Measurements from ENCODE around the gene MFN2. TPM values are rescaled to one million over a fixed set of nuclear protein-coding genes. Genes with fewer than 3 reads are reported as not detected.

Gene MFN2
- total and polyA plus RNA-seq, 9 of the 15 experiments (the other 6 are each of a cell fraction or from before 2014, with no cell fraction given), result 10.5 to 158 (median 87.1) TPM

DNA sequence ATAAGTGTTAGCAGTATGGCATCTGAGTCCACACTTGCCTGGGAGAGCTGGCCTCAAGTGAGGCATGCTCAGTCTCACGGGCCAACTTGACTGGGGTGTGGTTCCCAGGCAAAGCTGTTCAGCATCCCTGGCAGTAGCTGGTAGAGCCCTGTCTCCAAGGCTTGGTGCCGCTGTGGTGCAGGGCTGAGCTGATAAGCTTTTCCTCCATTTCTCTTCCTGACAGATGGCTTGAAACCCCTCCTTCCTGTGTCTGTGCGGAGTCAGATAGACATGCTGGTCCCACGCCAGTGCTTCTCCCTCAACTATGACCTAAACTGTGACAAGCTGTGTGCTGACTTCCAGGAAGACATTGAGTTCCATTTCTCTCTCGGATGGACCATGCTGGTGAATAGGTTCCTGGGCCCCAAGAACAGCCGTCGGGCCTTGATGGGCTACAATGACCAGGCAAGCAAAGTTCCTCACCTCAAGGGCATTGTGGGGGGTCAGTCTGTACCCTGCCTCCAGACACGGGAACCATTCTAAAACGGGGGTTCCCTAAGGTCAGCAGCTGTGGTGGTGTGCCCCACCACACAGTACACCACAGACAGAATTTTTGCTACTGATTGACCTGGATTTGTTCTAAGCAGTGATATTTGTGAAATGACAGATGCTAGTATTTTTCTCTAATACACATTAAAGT is 25.4 kb downstream of the MFN2 start (continued):
- TF ChIP-seq, protein P1, sequence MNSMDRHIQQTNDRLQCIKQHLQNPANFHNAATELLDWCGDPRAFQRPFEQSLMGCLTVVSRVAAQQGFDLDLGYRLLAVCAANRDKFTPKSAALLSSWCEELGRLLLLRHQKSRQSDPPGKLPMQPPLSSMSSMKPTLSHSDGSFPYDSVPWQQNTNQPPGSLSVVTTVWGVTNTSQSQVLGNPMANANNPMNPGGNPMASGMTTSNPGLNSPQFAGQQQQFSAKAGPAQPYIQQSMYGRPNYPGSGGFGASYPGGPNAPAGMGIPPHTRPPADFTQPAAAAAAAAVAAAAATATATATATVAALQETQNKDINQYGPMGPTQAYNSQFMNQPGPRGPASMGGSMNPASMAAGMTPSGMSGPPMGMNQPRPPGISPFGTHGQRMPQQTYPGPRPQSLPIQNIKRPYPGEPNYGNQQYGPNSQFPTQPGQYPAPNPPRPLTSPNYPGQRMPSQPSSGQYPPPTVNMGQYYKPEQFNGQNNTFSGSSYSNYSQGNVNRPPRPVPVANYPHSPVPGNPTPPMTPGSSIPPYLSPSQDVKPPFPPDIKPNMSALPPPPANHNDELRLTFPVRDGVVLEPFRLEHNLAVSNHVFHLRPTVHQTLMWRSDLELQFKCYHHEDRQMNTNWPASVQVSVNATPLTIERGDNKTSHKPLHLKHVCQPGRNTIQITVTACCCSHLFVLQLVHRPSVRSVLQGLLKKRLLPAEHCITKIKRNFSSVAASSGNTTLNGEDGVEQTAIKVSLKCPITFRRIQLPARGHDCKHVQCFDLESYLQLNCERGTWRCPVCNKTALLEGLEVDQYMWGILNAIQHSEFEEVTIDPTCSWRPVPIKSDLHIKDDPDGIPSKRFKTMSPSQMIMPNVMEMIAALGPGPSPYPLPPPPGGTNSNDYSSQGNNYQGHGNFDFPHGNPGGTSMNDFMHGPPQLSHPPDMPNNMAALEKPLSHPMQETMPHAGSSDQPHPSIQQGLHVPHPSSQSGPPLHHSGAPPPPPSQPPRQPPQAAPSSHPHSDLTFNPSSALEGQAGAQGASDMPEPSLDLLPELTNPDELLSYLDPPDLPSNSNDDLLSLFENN (IDR thresholded peaks at IDR 0.05; ENCODE audit: low read depth in 2 of 2, low read length in 2 of 2), result peak in 1 of 2 experiments; percentile 87; a peak in 2 of 4 replicates
- TF ChIP-seq MEIS2 (IDR thresholded peaks at IDR 0.05; ENCODE audit: partially characterized antibody), result peak; percentile 100
- peak; percentile 98 for TF ChIP-seq CBFA2T3 (IDR thresholded peaks at IDR 0.05)
- TF ChIP-seq ZBTB17 (CRISPR knock-in tag; IDR thresholded peaks at IDR 0.05), result no peak
- no peak for TF ChIP-seq PTRF (tag; IDR thresholded peaks at IDR 0.05)
- peak; percentile 73; the same call in 1 of the 2 replicates for TF ChIP-seq ATF7 (IDR thresholded peaks at IDR 0.05)
- TF ChIP-seq, protein P2, sequence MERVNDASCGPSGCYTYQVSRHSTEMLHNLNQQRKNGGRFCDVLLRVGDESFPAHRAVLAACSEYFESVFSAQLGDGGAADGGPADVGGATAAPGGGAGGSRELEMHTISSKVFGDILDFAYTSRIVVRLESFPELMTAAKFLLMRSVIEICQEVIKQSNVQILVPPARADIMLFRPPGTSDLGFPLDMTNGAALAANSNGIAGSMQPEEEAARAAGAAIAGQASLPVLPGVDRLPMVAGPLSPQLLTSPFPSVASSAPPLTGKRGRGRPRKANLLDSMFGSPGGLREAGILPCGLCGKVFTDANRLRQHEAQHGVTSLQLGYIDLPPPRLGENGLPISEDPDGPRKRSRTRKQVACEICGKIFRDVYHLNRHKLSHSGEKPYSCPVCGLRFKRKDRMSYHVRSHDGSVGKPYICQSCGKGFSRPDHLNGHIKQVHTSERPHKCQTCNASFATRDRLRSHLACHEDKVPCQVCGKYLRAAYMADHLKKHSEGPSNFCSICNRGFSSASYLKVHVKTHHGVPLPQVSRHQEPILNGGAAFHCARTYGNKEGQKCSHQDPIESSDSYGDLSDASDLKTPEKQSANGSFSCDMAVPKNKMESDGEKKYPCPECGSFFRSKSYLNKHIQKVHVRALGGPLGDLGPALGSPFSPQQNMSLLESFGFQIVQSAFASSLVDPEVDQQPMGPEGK (CRISPR knock-in tag; IDR thresholded peaks at IDR 0.05; ENCODE audit: borderline replicate concordance), result 0 out of 2 replicates have a peak, but pooled peaks have one; percentile 20
- TF ChIP-seq FOXM1 (IDR thresholded peaks at IDR 0.05; ENCODE audit: low read depth), result peak; percentile 65; the same call in 1 of the 2 replicates
- no peak for TF ChIP-seq FOXM1 (CRISPR knock-in tag; IDR thresholded peaks at IDR 0.05; ENCODE audit: low read depth)
- peak; percentile 43 for TF ChIP-seq NUFIP1 (IDR thresholded peaks at IDR 0.05; ENCODE audit: partially characterized antibody)
- TF ChIP-seq, protein P3, sequence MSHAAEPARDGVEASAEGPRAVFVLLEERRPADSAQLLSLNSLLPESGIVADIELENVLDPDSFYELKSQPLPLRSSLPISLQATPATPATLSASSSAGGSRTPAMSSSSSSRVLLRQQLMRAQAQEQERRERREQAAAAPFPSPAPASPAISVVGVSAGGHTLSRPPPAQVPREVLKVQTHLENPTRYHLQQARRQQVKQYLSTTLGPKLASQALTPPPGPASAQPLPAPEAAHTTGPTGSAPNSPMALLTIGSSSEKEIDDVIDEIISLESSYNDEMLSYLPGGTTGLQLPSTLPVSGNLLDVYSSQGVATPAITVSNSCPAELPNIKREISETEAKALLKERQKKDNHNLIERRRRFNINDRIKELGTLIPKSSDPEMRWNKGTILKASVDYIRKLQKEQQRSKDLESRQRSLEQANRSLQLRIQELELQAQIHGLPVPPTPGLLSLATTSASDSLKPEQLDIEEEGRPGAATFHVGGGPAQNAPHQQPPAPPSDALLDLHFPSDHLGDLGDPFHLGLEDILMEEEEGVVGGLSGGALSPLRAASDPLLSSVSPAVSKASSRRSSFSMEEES (CRISPR knock-in tag; IDR thresholded peaks at IDR 0.05), result no peak
- TF ChIP-seq STAG1 (CRISPR knock-in tag; IDR thresholded peaks at IDR 0.05; ENCODE audit: borderline replicate concordance), result no peak
- TF ChIP-seq, protein P4, sequence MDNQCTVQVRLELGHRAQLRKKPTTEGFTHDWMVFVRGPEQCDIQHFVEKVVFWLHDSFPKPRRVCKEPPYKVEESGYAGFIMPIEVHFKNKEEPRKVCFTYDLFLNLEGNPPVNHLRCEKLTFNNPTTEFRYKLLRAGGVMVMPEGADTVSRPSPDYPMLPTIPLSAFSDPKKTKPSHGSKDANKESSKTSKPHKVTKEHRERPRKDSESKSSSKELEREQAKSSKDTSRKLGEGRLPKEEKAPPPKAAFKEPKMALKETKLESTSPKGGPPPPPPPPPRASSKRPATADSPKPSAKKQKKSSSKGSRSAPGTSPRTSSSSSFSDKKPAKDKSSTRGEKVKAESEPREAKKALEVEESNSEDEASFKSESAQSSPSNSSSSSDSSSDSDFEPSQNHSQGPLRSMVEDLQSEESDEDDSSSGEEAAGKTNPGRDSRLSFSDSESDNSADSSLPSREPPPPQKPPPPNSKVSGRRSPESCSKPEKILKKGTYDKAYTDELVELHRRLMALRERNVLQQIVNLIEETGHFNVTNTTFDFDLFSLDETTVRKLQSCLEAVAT (IDR thresholded peaks at IDR 0.05), result no peak
- no peak for TF ChIP-seq RBM17 (IDR thresholded peaks at IDR 0.05; ENCODE audit: borderline replicate concordance, low read depth, low read length)
- TF ChIP-seq ZNF197 (CRISPR knock-in tag; IDR thresholded peaks at IDR 0.05; ENCODE audit: low read depth), result 0 out of 2 replicates have a peak, but pooled peaks have one; percentile 31
- no peak; the same call in 1 of the 2 replicates for TF ChIP-seq ZKSCAN8 (CRISPR knock-in tag; IDR thresholded peaks at IDR 0.05)
- TF ChIP-seq BRD9 (IDR thresholded peaks at IDR 0.05; ENCODE audit: low read depth, partially characterized antibody), result peak; percentile 65
